A549 (cell line): ENCODE data around the gene PKP4.

Source experiments
- FOSL2 ChIP-seq, 2 experiments: fragments of 450-650 bp in 1 of 2; fragments of >200 bp in 1 of 2; sonication (Bioruptor Twin) in 1 of 2; formaldehyde crosslinking; IDR thresholded peaks; 2 replicates each; pipeline versions ENCODE4 v1.5.0 to v1.6.1; 2016 to 2020; ENCODE audit warnings: mild to moderate bottlenecking in 1 of 2, moderate library complexity in 1 of 2
- TF ChIP-seq, protein P1 (sequence below): fragments of >200 bp; sonication (Bioruptor Twin); formaldehyde crosslinking; IDR thresholded peaks from 3 replicates; pipeline ENCODE4 v1.5.1; 2016

DNA sequence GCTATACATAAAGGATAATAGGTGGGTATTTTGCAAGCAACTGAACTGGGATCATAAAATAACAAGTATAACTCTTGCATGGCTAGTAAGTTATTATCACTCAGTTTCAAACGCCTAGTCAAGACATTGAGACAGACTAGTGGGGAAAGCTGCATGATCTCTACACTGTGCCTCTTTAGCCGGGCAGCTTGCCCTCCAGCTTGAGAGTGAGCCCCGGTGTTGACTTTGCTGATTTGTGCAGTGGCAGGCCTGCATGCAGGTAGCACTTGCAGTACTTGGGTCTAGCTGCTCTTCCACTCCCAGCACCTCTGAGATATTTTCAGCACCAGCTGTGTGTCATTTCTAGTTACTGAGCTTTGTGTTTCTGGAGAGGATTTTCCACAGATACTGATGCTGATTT, 219.5 kb downstream of the PKP4 start:
- TF ChIP-seq FOSL2 (IDR thresholded peaks at IDR 0.05) (no peak), FOSL2 (CRISPR knock-in tag; IDR thresholded peaks at IDR 0.05) (no peak)
- TF ChIP-seq, protein P1, sequence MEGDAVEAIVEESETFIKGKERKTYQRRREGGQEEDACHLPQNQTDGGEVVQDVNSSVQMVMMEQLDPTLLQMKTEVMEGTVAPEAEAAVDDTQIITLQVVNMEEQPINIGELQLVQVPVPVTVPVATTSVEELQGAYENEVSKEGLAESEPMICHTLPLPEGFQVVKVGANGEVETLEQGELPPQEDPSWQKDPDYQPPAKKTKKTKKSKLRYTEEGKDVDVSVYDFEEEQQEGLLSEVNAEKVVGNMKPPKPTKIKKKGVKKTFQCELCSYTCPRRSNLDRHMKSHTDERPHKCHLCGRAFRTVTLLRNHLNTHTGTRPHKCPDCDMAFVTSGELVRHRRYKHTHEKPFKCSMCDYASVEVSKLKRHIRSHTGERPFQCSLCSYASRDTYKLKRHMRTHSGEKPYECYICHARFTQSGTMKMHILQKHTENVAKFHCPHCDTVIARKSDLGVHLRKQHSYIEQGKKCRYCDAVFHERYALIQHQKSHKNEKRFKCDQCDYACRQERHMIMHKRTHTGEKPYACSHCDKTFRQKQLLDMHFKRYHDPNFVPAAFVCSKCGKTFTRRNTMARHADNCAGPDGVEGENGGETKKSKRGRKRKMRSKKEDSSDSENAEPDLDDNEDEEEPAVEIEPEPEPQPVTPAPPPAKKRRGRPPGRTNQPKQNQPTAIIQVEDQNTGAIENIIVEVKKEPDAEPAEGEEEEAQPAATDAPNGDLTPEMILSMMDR = no peak
